HL-60 (cell line): ENCODE measurements around the gene IL4I1.
A peak's percentile ranks its signal among the peaks of the same experiment; 100 is the strongest.

ENCODE experiments used
- GABPA ChIP-seq: IDR thresholded peaks from 2 replicates; pipeline ENCODE4 v1.6.1; 2012; ENCODE audit warnings: low read depth
- POLR2AphosphoS5 ChIP-seq: IDR thresholded peaks from 2 replicates; pipeline ENCODE4 v1.6.1; 2012; ENCODE audit warnings: low read depth
- REST ChIP-seq: IDR thresholded peaks from 2 replicates; pipeline ENCODE4 v1.6.1; 2012; ENCODE audit warnings: low read depth; ENCODE audit not compliant: insufficient replicate concordance
- SPI1 ChIP-seq: IDR thresholded peaks from 2 replicates; pipeline ENCODE4 v1.6.1; 2012; ENCODE audit warnings: low read depth, mild to moderate bottlenecking, borderline replicate concordance
- TF ChIP-seq, protein P1 (sequence below): IDR thresholded peaks from one replicate; pipeline ENCODE4 v1.5.1; 2011; ENCODE audit warnings: low read length, control low read depth, inconsistent platforms; ENCODE audit not compliant: insufficient read depth

DNA sequence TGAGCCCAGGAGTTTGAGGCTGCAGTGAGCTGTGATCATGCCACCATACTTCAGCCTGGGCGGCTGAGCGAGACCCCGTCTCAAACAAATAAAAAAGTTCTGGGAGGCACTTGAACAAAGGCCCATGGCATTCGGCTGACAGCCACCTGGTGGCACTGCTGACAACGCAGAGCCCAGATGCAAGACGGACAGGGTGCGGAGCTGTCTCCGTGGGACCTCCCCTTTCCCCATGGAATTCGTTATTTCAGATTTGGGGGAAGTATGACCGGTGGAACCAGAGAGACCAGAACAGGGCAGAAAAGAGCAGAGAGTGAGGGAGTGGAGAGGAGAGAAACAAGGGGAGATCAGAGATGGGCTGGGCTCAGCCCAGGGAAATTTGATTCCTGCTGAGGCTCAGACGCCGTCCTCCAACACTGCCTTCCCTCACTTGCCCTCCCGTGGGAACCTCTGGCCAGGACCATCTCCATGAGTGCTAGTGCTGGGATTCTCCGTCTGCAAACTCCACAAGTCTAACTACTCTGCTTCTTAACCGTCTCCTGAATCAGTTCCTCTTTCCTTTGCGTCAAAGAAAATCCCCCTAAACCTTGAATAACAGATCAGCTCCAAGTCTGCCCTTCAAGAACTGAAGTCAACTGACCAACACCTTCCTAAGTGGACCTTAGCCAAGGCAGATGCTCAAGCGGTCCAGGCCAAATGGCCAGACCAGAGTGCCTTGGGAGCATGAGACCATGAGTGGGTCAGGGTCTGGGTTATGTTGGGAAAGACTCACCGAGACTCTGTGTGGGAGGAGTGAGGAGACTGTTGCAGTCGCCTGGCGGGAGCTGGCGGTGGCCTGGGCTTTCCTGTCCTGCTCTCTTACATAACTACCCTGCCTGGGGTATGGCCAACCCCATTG lies 20.4 kb upstream of the IL4I1 start:
- TF ChIP-seq, protein P1, sequence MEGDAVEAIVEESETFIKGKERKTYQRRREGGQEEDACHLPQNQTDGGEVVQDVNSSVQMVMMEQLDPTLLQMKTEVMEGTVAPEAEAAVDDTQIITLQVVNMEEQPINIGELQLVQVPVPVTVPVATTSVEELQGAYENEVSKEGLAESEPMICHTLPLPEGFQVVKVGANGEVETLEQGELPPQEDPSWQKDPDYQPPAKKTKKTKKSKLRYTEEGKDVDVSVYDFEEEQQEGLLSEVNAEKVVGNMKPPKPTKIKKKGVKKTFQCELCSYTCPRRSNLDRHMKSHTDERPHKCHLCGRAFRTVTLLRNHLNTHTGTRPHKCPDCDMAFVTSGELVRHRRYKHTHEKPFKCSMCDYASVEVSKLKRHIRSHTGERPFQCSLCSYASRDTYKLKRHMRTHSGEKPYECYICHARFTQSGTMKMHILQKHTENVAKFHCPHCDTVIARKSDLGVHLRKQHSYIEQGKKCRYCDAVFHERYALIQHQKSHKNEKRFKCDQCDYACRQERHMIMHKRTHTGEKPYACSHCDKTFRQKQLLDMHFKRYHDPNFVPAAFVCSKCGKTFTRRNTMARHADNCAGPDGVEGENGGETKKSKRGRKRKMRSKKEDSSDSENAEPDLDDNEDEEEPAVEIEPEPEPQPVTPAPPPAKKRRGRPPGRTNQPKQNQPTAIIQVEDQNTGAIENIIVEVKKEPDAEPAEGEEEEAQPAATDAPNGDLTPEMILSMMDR, result peak; percentile 45
- TF ChIP-seq POLR2AphosphoS5 (no peak), SPI1 (peak; percentile 97), REST (no peak), GABPA (no peak)
